GM13976 (cell line): ENCODE results near the gene SPTBN1.

Source experiments
- DNase-seq: peaks from one replicate; pipeline ENCODE4 v3.0.0; 2012; ENCODE audit warnings: low spot score
- in situ Hi-C: fragments of 300-500 bp; cut with MboI; formaldehyde crosslinking; loops from one replicate; pipeline ENCODE4 v1.12.0; 2022; ENCODE audit warnings: low sequenced_read_pairs, mixed read lengths, inconsistent platforms; ENCODE audit not compliant: unreplicated experiment
- TF ChIP-seq, protein P1 (sequence below): IDR thresholded peaks from 2 replicates; pipeline ENCODE4 v1.5.1; 2012; ENCODE audit warnings: borderline replicate concordance, mild to moderate bottlenecking; ENCODE audit not compliant: insufficient read depth; ENCODE audit errors: extremely low read depth, missing control alignments, control extremely low read depth

The SPTBN1 gene

DNA sequence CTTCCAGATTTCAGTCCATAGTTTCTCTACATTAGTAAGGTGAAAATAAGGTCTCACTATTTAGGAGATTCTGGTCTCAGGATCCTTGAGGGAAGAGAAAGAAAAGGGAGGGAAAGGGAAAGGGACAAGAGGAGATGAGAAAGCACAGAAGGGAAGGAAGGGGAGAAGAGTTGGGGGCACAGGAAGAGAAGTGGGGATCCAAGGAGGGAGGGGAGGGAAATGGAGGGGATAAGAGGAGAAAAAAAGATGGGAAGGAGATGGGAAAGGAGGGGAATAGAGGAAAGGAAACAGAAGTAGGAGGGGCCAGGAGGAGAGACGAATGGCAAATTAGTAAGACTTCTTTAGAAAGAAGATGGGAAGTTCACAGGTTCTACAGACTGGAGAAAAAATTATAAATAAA, 39.2 kb upstream of the SPTBN1 start:
- in situ Hi-C loops = no loop called here
- TF ChIP-seq, protein P1, sequence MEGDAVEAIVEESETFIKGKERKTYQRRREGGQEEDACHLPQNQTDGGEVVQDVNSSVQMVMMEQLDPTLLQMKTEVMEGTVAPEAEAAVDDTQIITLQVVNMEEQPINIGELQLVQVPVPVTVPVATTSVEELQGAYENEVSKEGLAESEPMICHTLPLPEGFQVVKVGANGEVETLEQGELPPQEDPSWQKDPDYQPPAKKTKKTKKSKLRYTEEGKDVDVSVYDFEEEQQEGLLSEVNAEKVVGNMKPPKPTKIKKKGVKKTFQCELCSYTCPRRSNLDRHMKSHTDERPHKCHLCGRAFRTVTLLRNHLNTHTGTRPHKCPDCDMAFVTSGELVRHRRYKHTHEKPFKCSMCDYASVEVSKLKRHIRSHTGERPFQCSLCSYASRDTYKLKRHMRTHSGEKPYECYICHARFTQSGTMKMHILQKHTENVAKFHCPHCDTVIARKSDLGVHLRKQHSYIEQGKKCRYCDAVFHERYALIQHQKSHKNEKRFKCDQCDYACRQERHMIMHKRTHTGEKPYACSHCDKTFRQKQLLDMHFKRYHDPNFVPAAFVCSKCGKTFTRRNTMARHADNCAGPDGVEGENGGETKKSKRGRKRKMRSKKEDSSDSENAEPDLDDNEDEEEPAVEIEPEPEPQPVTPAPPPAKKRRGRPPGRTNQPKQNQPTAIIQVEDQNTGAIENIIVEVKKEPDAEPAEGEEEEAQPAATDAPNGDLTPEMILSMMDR = no peak
- no peak for DNase-seq

DNA sequence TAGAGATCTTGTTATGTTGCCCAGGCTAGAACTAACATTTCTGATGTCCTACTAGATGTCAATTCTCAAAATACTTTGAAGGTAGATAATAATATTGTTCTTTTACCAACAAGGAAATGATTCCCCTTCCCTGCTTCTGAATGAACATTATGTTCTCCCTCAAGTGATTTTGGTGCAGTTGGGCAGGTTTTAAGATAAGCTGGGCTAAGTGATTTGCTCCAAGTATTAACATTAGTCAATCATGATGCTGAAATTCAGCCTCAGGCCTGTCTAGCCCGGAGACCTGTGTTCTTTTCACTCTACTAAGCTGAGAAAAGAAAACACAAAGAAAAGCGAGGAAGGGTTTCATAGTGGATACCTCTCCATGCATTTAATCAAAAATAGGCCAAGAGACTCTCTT, 38.5 kb upstream of the SPTBN1 start:
- TF ChIP-seq, protein P1 = no peak
- in situ Hi-C loops = no loop called here
- no peak for DNase-seq

DNA sequence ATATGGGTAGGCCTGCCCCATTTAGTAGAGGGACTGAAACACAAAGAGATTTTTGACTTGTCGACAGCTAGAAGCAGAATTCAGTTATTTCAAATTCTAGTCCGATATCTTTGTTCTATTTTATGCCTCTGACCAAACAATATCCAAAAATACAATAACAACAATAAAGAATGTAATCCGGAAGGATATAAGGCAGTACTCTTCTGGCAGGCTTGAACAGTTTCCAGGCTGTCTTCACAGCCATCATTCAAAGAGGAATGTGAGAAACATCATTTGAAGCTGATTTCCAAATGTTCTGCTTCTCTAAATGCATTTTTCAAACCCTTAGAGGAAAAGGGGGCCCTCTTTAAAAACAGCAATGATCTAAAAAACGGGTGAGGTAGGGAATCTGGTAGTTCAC, 36.7 kb upstream of the SPTBN1 start:
- in situ Hi-C loops = no loop called here
- TF ChIP-seq, protein P1 = no peak
- no peak for DNase-seq

DNA sequence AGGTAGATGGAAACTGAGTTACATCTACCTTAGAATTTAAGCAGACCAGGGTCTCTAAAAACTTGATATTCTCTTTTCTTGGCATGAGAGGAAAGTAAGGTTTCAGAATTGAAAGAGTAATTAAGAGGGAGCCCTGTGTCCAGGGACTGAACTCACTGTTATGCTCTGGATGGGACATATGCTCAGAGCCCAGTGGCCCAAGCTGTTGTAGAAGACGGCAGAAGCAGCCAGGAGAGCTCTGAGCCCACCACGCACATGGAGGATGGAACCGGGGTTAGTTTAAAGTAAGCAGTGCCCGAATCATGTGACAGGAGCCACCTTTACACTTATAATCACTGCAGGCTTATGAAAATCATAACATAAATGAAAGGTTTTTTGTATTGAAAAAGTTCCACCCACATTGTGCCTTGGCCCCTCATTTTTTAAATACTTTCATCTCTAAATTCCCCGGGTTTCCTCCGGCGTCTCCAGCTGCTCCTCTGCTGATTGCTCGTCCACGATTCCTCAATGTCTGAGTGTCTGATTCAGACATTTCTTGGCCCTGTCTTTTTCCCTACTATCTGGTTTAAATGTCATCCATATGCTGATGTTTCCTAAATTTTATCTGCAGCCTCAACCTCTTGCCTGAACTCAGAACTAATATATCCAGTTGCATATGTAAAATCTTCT, 36.1 kb upstream of the SPTBN1 start:
- in situ Hi-C loops = no loop called here
- TF ChIP-seq, protein P1 = no peak
- DNase-seq = no peak

DNA sequence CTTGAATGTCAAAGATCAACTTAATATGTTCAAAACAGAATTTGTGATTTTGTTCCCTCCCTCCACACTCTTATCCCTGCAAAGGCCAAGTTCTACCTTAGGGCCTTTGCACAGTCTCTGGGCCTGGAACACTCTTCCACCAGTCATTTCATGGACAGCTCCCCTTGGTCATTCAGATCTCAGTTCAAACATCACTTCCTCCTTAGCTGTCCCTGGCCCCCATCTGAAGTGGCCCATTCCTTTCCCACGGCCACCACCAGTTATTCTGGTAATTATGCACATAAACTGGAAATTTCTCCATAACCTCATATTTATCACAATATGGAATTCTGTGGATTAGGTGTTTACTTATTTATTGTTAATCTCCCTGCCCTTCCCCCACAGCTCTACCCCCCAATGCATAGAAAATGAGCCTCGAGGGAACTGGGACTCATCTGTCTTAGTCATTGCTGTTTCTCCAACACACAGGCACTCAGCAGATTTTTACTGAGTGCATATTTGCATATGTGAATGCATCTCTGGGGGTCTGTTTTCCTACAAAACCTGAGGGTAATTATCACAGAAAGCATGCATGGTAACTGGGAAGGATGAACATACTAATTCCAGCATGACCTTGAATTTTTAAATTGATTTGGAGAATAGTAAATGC, 35.5 kb upstream of the SPTBN1 start:
- in situ Hi-C loops = no loop called here
- no peak for DNase-seq
- TF ChIP-seq, protein P1 = no peak

DNA sequence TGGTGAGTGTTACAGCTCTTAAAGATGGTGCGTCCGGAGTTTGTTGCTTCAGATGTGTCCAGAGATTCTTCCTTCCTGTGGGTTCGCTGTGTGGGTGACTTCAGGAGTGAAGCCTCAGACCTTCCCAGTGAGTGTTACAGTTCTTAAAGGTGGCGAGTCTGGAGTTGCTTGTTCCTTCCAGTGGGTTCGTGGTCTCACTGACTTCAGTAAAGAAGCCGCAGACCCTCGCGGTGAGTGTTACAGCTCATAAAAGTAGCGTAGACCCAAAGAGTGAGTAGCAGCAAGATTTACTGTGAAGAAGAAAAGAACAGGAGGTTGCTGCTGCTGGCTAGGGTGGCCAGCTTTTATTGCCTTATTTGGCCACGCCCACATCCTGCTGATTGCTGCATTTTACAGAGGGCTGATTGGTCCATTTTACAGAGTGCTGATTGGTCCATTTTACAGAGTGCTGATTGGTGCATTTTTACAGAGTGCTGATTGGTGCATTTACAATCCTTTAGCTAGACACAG, 34.0 kb upstream of the SPTBN1 start:
- DNase-seq = no peak
- in situ Hi-C loops = no loop called here
- TF ChIP-seq, protein P1 = no peak
